Uterus (tissue), 4 donors: Measurements from ENCODE around the gene TIFAB. TPM values are rescaled to one million over a fixed set of nuclear protein-coding genes. Genes with fewer than 3 reads are reported as not detected.

Experiments
- DNase-seq, 2 donors: peaks; one replicate each; pipeline ENCODE4 v3.0.0-alpha.2; 2019 to 2020
- H3K27ac ChIP-seq, 2 donors: fragments of 200-600 bp; sonication (generic); 1 replicate in 1 of 2; 2 replicates in 1 of 2; pipeline ENCODE4 v1.5.1; 2016 to 2018
- H3K27me3 ChIP-seq, 2 donors: fragments of 200-600 bp; sonication (generic); one replicate each; pipeline ENCODE4 v1.5.1; 2018 to 2019; ENCODE audit warnings: control low read depth in 1 of 2
- H3K36me3 ChIP-seq, 2 donors: fragments of 200-600 bp; sonication (generic); one replicate each; pipeline ENCODE4 v1.5.1; 2019; ENCODE audit warnings: control low read depth in 1 of 2
- H3K4me1 ChIP-seq, 2 donors: fragments of 200-600 bp; sonication (generic); one replicate each; pipeline ENCODE4 v1.5.1; 2018 to 2019; ENCODE audit warnings: control low read depth in 1 of 2
- H3K4me3 ChIP-seq, 2 donors: fragments of 200-600 bp; sonication (generic); 1 replicate in 1 of 2; 2 replicates in 1 of 2; pipeline ENCODE4 v1.5.1; 2018 to 2019; ENCODE audit warnings: mild to moderate bottlenecking in 1 of 2
- H3K9me3 ChIP-seq, 2 donors: fragments of 200-600 bp; sonication (generic); one replicate each; pipeline ENCODE4 v1.5.1; 2019; ENCODE audit warnings: control low read depth in 1 of 2
- POLR2A ChIP-seq, 2 donors: fragments of 450-650 bp; IDR thresholded peaks; one replicate each; pipeline ENCODE4 v1.6.1; 2016; ENCODE audit warnings: antibody characterized with exemption in 2 of 2, mild to moderate bottlenecking in 1 of 2, moderate library complexity in 1 of 2
- intact Hi-C: fragments of 100-400 bp; cut with DNase I; formaldehyde crosslinking; loops from one replicate; pipeline ENCODE4 v1.15.1; 2023; ENCODE audit warnings: low total_unique reads
- total RNA-seq, 4 donors: library from RNA; depleted of rRNA in 3 of 4; stranded (reverse); fragments of >200 nt in 3 of 4; gene quantifications; one replicate each; pipeline versions ENCODE4 v1.1.0 to v1.2.4, GENCODE V29; 2014 to 2023
- TF ChIP-seq, protein P1 (sequence below), 4 experiments: fragments of 200-600 bp in 2 of 4; fragments of 450-650 bp in 2 of 4; sonication (generic) in 2 of 4; IDR thresholded peaks; one replicate each; pipeline ENCODE4 v1.5.1; 2016 to 2019; ENCODE audit warnings: antibody characterized with exemption in 4 of 4, mild to moderate bottlenecking in 2 of 4, moderate library complexity in 1 of 4
- donor health status: DM: yes; HTN: yes; CAD: no.

TIFAB gene
- total RNA-seq, 4 donors from 2014 or later, result 0.28 TPM; not detected in 3

DNA sequence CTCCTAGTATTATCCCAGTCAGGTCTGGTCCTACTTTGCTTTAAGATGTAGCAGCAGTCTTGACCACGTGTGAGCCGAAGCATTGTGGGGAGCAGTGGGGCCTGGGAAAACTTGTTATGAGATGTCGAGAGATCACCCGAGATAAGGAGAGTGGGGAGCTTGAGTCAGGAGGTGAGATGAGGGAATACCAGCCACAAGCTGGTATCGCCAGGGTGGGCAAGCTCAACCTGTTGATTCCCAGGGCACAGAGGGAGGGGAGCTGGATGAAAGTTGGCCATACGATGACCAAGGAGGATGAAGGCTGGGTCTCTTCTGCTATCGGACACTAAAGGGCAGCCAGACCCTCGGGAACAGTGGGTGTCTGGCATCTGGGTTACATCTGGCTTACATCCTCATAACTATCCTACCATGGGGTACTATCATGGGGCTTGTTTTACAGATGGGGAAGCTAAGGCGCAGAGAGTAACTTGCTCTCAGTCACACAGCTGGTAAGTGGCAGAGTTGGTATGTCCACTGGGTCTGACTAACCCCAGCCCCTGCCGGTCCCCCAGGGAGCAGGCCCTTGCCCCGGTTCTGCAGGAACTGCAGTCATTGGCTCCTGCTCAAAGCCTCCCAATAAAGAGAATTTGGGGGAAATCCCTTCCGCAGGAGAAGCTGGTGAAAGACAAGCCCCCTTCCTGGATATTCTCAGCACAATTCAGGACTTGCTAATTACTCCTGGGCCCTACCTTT, 13.4 kb upstream of the TIFAB start:
- TF ChIP-seq POLR2A (IDR thresholded peaks at IDR 0.05), result no peak
- TF ChIP-seq, protein P1, sequence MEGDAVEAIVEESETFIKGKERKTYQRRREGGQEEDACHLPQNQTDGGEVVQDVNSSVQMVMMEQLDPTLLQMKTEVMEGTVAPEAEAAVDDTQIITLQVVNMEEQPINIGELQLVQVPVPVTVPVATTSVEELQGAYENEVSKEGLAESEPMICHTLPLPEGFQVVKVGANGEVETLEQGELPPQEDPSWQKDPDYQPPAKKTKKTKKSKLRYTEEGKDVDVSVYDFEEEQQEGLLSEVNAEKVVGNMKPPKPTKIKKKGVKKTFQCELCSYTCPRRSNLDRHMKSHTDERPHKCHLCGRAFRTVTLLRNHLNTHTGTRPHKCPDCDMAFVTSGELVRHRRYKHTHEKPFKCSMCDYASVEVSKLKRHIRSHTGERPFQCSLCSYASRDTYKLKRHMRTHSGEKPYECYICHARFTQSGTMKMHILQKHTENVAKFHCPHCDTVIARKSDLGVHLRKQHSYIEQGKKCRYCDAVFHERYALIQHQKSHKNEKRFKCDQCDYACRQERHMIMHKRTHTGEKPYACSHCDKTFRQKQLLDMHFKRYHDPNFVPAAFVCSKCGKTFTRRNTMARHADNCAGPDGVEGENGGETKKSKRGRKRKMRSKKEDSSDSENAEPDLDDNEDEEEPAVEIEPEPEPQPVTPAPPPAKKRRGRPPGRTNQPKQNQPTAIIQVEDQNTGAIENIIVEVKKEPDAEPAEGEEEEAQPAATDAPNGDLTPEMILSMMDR (IDR thresholded peaks at IDR 0.05), result no peak
- no peaks in the 10 kb centered on the region for H3K4me1 ChIP-seq
- no peaks in the 10 kb centered on the region for H3K36me3 ChIP-seq
- intact Hi-C loops, result no loop called here
- DNase-seq, result no peak
- H3K4me3 ChIP-seq, result no peak overlapping the region
- H3K27me3 ChIP-seq, result peaks cover 0 to 3% of the 10 kb centered on the region in 2 donors
- H3K9me3 ChIP-seq, result no peaks in the 10 kb centered on the region
- H3K27ac ChIP-seq, result no peak overlapping the region

DNA sequence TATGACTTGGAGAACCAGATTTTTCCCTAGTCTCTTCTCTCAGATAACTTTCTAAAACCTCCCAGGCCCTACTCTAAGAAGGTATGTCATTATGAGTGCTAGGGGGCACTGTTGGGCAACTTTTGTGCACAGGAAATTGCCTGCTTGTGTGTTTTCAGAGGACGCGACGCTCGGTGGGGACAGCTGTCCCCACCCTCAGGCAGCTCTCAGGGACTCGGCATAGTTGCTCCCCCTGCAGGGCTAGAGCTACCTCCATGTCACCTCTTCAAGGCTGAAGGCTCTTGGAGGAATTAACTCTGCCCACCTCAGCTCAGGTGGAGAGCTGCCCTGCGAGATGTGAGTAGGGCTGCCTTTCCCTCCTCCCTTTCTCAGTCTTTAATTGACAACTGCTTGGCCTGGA, 10.2 kb upstream of the TIFAB start:
- H3K27me3 ChIP-seq, result no peaks in the 10 kb centered on the region
- H3K4me1 ChIP-seq, result no peaks in the 10 kb centered on the region
- no peak overlapping the region for H3K27ac ChIP-seq
- H3K9me3 ChIP-seq, result no peaks in the 10 kb centered on the region
- H3K4me3 ChIP-seq, result no peak overlapping the region
- intact Hi-C loops, result no loop called here
- no peak for TF ChIP-seq POLR2A (IDR thresholded peaks at IDR 0.05)
- no peaks in the 10 kb centered on the region for H3K36me3 ChIP-seq
- no peak for DNase-seq

DNA sequence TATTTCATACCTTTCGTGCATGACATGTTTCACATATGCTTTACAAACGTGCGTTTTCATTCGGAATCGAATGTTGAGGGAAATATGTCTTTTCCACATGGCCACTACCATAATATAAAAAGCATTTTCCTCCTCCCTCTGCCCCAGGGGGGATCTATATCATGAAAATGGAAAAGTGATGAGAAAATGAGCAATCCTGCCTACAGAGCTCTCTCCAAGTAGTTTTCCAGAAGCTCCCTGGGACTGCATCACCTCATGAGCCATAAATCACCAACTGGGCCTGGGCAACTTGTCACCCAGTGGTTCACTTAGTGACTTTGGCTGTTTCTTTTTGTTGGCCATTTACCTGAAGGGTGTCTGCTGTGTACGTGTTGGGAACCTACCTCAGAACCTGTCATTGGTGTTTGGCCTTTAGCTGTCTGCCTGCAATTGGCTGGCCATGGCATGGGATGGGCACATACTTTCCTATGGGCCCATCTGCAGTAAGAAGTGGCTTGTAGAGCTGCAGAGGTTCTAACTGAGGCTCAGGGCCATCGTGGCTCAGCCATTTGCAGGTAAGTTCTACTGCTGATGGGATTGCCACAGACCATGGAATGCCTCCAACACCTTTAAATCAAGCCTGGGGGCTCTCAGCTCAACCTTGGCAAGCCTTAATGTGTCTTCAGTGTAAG, 9.5 kb upstream of the TIFAB start:
- Histone ChIP-seq H3K9me3 (no peaks in the 10 kb centered on the region), H3K27ac (no peak overlapping the region), H3K36me3 (no peaks in the 10 kb centered on the region), H3K4me1 (no peaks in the 10 kb centered on the region), H3K27me3 (no peaks in the 10 kb centered on the region), H3K4me3 (no peak overlapping the region)
- DNase-seq, result no peak
- no peak for TF ChIP-seq POLR2A (IDR thresholded peaks at IDR 0.05)
- TF ChIP-seq, protein P1 (IDR thresholded peaks at IDR 0.05), result no peak
- intact Hi-C loops, result no loop called here

DNA sequence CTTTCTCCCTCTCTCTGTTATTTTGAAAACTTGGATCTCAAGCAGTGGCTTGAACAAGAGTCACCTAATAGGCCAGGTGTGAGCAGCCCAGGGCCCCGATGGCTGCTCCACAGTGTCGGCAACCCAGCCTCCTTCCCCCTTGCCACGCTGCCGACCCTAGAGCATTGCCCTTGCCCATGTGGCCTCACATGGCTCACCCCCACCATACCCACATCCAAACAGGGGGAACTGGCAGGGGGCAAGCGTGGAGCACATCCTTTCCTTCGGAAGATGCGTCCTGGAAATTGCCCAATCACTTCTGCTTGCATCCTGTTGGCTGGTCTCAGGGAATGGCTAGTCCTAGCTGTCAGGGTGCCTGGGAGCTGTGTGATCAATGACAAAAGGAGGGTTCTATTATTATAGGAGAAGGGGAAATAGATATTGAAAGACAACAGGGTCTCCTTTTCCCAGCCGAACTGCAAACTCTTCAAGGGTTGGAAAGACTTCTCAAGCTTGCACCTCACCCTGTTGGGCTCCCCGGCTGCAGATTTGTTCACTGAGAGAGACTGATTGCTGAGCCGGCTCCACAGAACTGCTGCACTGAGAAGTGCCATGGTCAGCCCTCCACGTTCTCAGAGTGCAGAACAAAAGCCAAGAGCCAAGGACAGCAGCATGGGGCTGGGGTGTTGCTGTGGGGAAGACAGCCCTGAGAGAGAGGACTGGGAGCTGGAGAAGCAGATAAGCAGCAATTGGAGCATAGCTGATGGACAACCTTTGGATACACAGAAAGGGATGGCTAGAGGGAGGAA, 8.3 kb upstream of the TIFAB start:
- H3K36me3 ChIP-seq, result no peaks in the 10 kb centered on the region
- TF ChIP-seq, protein P1 (IDR thresholded peaks at IDR 0.05), result no peak
- TF ChIP-seq POLR2A (IDR thresholded peaks at IDR 0.05), result no peak

DNA sequence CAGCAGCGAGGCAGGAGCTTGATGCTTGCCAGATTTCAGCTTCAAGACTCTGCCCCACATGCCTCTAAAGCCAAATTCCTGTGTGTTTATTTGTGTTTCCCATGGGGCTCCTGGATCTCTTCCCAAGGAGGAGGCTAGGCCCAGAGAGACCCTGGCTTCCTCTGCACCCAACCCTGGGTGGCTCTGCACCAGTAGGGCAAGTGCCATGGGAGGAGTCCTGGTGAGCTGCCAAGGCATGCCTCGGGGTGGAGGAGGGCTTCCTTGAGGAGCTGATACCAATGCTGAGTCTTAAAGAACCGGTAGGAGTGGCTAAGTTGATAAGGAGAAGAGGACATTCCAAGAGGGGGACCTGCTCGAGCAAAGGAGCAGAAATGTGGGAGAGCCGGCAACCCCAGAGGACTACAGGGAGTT, 6.8 kb upstream of the TIFAB start:
- Histone ChIP-seq H3K36me3 (no peaks in the 10 kb centered on the region), H3K4me1 (no peaks in the 10 kb centered on the region), H3K27me3 (no peaks in the 10 kb centered on the region), H3K27ac (no peak overlapping the region), H3K4me3 (no peak overlapping the region), H3K9me3 (no peaks in the 10 kb centered on the region)
- intact Hi-C loops, result no loop called here
- no peak for DNase-seq
- TF ChIP-seq POLR2A (IDR thresholded peaks at IDR 0.05), result no peak
- TF ChIP-seq, protein P1 (IDR thresholded peaks at IDR 0.05), result no peak

More for the DNA sequence above, 8.3 kb upstream of the TIFAB start:
- Histone ChIP-seq H3K27ac (no peak overlapping the region), H3K4me1 (no peaks in the 10 kb centered on the region), H3K27me3 (no peaks in the 10 kb centered on the region), H3K4me3 (no peak overlapping the region), H3K9me3 (no peaks in the 10 kb centered on the region)
- intact Hi-C loops, result no loop called here
- DNase-seq, result no peak
